GM19023 (cell line): ENCODE results near the gene ZMYM4.
"Not testable (repeated sequence)": the region's sequence is repeated elsewhere in the genome, so short reads cannot be mapped to it uniquely, and the experiment has no call there.

Source experiments
- ATAC-seq: cut with Tn5 transposase; IDR thresholded peaks from one replicate; pipeline ENCODE4 v1.9.1; 2021; ENCODE audit warnings: mild to moderate bottlenecking, moderate library complexity; ENCODE audit not compliant: unreplicated experiment

Gene ZMYM4

DNA sequence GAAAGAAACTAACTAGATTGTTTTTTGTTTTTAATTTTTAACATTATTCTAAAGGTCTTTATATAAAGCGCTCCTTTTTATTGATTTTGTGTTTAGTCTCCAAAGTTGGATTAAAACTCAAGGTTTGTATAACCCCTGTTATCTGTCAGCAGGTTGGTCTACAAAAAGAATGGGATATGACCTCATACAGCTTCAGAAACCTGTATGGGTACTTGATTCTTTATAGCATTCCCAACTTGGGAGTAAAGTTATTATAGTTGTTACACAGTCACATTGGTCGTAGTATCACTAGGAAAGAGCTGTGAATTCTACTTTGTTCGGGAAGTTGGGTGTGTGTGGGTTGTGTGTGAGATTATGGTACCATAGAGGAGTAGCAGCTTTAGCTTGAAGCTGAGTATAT, 52.4 kb downstream of the ZMYM4 start:
- no peak for ATAC-seq

GRCh38 chr1:35324486-35324885, 56.0 kb downstream of the ZMYM4 start:
- no peak for ATAC-seq

DNA sequence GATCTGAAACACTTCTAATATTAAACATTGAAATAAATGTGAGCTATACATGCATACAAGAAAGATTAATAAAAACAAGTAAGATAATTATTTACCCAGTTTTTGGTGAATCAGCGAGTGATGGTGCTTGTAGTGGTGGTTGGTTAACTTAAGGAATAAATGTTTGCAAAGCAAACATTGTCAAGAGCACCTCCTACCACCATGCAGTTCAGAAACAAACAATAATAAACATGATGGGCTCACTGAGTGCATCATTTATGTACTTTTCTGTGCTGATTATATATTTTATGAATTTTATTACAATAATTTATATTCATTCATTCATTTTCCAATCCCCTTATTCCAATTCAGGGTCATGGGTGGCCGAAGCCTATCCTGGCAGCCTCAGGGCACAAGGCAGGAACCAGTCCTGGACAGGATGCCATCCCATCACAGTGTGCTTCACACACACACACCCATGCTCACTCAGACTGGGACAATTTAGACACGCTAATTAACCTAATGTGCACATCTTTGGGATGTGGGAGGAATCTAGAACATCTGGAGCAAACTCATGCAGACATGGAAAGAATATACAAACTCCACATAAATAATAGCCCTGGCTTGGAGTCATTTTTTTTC, 57.8 kb downstream of the ZMYM4 start:
- no peak for ATAC-seq

DNA sequence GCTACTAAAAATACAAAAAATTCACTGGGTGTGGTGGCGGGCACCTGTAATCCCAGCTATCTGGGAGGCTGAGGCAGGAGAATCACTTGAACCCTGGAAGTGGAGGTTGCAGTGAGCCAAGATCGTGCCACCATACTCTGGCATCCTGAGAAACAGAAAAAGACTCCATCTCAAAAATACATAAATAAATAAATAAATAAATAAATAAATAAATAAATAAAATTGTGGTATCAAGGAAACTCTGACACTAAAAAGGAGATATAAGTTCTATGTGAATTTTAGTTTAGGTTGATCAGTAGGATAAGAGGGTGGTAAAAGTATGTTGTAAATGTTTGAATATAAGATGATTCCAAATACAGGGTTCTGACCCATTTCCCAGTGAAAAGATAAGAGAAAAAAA, 63.1 kb downstream of the ZMYM4 start:
- not testable (repeated sequence) for ATAC-seq

GRCh38 chr1:35334485-35334884, 66.0 kb downstream of the ZMYM4 start:
- ATAC-seq = no peak

DNA sequence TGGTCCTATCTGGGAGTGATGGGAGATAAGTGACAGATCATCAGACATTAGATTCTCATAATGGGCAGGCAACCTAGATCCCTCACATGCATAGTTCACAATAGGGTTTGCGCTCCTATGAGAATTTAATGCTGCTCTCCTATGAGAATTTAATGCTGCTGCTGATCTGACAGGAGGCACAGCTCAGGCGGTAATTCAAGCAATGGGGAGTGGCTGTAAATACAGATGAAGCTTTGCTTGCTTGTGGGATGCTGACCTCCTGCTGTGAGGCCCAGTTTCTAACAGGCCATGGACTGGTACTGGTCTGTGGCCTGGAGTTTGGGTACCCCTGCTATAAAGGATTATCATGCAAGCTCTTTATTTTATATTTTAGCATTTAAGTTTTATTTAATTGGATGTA, 72.0 kb downstream of the ZMYM4 start:
- ATAC-seq = no peak

GRCh38 chr1:35345439-35345981, 77.0 kb downstream of the ZMYM4 start:
- ATAC-seq = no peak

GRCh38 chr1:35350872-35351271, 82.4 kb downstream of the ZMYM4 start:
- no peak for ATAC-seq

- ATAC-seq = no peak
These were observed 91.5 kb downstream of the ZMYM4 start for GRCh38 chr1:35359995-35360394.

DNA sequence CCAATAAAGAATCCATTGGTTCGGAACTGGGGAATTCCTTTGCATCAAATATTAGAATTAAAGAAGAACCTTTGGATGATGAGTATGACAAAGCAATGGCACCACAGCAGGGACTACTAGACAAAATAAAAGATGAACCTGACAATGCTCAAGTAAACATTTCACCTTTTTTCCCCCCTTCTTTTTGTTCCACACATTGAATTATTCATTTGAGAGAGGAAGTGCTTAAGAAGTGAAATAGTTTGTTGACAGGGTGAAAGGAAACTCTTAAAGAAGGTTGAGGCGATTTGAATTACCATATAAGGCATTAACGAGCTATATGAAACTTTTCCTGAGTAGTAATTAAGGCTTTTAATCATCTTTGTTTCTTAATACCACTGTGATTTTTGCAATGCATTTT, 93.1 kb downstream of the ZMYM4 start:
- no peak for ATAC-seq

- ATAC-seq = no peak
These were observed 96.2 kb downstream of the ZMYM4 start for GRCh38 chr1:35364741-35365140.

DNA sequence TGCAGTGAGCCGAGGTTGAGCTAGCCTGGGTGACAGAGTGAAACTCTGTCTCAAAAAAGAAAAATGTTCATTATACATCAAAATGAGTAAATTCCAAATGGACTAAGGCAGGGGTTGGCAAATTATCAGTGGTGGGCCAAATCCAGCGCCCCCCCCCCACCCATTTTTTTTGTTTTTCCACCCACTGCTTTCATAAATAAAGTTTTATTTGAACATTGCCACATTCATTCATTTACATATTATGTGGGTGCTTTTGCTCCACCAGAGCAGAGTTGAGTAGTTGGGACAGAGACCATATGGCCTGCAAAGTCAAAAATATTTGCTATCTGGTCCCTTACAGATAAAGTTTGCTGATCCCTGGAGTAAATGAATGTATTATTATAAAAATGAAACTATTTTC, 99.4 kb downstream of the ZMYM4 start:
- no peak for ATAC-seq

GRCh38 chr1:35369922-35370671, 101.6 kb downstream of the ZMYM4 start:
- ATAC-seq = no peak

GRCh38 chr1:35371506-35371905, 103.0 kb downstream of the ZMYM4 start:
- ATAC-seq = no peak

DNA sequence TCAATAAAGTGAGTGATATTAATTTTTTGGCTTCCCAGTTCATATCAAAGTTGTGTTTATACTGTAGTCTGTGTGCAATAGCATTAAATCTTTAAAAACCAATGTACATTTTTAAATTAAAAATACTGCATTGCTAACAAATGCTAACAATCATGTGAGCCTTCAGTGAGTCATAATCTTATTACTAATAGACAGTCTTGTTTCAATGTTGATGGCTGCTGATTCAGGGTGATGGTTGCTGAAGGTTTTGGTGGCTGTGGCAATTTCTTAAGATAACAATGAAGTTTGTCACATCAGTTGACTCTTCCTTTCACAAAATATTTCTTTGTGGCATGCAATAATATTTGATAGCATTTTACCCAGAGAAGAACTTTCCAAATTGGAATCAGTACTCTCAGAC, 109.0 kb downstream of the ZMYM4 start:
- no peak for ATAC-seq

GRCh38 chr1:35379317-35380000, 111.0 kb downstream of the ZMYM4 start:
- ATAC-seq = no peak

DNA sequence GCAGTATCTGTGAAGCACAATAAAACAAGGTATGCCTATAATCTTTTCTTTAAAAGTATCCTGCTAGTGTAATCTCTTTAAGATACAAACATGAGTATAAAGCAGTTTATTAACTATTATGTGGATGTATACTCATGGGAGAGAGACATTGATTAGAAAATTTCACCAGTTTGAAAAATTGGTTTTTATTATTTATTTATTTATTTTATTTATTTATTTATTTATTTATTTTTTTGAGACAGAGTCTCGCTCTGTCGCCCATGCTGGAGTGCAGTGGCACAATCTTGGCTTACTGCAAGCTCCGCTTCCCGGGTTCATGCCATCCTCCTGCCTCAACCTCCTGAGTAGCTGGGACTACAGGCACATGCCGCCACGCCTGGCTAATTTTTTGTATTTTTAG, 111.6 kb downstream of the ZMYM4 start:
- not testable (repeated sequence) for ATAC-seq

GRCh38 chr1:35382107-35382506, 113.6 kb downstream of the ZMYM4 start:
- ATAC-seq = no peak

DNA sequence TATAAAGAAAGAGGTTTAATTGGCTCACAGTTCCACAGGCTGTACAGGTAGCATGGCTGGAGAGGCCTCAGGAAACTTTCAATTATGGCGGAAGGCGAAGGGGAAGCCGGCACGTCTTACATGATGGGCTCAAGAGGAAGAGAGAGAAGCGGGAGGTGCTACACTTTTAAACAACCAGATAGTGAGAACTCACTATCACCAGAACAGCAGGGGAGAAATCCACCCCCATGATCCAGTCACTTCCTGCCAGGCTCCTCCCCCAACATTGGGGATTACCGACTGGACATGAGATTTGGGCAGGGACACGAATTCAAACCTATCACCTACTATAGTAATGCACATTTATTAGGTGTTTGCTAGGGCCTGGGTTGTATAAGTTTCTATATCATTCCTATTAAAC, 117.8 kb downstream of the ZMYM4 start:
- no peak for ATAC-seq

- ATAC-seq = no peak
These were observed 118.5 kb downstream of the ZMYM4 start for GRCh38 chr1:35386959-35387358.

DNA sequence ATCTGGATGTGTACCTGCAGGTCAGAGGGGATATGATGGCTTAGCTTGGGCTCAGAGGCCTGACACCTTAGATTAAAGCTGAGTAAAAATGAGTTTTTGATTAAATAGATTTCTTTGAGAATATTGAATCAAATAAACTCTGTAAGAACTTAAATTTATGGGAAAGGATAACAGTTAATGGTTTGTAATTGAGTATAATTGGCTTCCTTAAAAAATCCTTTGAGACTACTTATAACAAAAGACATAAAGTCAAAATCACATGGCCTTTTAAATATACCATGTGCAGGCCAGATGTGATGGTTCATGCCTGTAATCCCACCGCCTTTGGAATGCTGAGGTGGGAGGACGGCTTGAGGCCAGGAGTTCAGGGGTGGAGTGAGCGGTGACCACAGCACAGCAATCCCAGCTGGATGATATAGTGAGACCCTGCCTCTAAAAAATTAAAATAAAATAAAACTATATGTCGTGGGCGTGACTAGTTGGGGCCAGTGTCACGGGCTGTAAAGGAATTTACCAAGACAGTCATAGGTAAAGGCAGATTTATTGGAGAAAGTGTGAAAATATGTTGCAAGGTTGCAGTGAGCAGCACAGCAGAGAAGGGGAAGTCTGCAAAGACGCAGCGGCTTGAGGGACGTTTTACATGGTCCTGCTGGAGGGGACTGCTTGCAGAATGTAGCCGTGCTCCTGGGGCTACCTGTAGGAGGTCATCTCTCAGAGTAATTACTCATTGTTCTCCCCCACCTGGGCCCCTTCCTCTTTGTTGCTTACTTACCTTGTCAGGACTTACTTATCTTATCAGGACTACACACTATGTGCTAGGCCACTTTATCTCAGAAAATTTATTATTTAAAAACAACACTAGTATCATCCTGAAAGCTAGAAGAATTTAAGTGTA, 122.3 kb downstream of the ZMYM4 start:
- ATAC-seq = no peak
